GM10266 (cell line): ENCODE measurements around the gene DRD4.

Experiments
- DNase-seq: peaks from one replicate; pipeline ENCODE4 v3.0.0; 2012; ENCODE audit errors: extremely low spot score
- TF ChIP-seq, protein P1 (sequence below): IDR thresholded peaks from 2 replicates; pipeline ENCODE4 v1.5.1; 2012; ENCODE audit warnings: mild to moderate bottlenecking, low read depth; ENCODE audit not compliant: control insufficient read depth, insufficient read depth; ENCODE audit errors: missing control alignments

The DRD4 gene

DNA sequence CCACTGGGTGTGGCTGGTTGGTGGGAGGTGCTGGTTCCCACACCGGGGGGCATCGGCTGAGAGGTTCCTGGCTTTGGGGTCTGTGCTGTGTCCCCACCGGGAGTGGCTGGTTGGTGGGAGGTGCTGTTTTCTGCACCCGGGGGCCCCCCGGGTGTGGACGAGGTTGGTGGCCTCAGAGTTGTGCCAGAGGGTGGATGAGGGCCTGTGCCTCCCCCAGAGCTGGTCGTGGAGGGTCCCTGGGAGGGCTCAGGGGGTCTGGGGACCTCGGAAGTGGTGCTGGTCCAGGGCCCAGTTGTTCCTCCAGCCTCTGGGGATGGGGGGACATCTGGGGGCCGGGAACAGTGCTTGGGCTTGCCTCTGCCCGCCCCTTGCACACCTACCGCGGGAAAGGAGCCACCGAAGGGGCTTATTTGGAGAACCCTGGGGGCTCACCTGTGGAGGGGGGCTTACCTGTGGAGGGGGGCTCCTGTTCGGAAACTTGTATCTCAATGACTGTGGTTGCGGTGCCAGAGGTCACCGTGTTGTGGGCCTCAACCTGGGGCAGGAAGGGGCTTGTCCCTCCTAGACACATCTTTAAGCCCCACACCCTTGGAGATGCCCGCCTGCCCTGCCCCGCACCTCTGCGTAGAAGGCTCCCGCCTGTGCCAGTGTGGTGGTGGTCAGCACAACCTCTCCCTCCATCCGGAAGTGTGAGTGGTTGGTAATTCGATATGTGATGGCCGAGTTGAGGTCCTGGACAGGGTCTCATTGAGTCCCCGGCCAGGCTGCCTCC, 18.0 kb upstream of the DRD4 start:
- DNase-seq, result no peak
- TF ChIP-seq, protein P1, sequence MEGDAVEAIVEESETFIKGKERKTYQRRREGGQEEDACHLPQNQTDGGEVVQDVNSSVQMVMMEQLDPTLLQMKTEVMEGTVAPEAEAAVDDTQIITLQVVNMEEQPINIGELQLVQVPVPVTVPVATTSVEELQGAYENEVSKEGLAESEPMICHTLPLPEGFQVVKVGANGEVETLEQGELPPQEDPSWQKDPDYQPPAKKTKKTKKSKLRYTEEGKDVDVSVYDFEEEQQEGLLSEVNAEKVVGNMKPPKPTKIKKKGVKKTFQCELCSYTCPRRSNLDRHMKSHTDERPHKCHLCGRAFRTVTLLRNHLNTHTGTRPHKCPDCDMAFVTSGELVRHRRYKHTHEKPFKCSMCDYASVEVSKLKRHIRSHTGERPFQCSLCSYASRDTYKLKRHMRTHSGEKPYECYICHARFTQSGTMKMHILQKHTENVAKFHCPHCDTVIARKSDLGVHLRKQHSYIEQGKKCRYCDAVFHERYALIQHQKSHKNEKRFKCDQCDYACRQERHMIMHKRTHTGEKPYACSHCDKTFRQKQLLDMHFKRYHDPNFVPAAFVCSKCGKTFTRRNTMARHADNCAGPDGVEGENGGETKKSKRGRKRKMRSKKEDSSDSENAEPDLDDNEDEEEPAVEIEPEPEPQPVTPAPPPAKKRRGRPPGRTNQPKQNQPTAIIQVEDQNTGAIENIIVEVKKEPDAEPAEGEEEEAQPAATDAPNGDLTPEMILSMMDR, result no peak

DNA sequence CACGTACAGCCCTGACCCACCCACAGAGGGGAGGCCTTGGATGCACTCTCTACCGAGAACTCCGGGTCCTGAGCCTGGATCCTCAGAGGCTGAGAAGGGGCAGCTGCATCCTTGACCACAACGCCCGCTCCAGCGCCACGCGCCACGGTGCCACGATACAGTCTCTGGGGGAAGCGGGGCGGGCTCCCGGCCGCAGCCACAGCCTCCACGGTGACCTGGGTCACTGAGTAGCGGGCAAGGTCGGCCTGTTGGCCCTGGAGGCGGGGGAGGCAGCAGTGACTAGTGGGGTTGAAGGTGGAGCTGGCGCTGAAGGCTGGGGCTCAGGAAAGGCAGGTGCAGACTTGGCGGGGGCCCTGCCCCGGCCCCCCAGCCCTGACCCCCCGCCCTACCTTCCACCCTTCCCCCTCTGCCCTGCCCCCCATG, 17.4 kb upstream of the DRD4 start:
- DNase-seq, result no peak

DNA sequence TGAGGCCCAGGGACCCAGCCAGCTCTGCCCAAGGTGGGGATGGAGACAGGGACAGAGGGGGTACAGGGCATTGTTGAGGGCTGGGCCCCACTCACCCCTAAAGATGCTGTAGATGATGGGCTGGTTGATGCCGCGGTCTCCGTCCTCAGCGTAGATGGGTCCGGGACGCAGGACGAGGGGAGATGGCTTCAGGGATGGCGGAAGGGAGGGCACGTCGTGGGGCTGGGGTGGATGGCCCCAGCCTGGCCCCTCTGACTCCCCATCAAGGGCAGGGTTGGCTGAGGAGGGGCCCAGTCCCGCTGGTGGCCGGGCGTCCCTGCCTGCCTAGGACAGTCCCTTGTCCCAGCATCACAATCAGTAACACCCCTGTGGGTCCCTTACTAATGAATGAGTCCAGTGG, 16.9 kb upstream of the DRD4 start:
- DNase-seq, result no peak
- TF ChIP-seq, protein P1, result no peak

More for the DNA sequence above, 17.4 kb upstream of the DRD4 start:
- TF ChIP-seq, protein P1, result no peak

DNA sequence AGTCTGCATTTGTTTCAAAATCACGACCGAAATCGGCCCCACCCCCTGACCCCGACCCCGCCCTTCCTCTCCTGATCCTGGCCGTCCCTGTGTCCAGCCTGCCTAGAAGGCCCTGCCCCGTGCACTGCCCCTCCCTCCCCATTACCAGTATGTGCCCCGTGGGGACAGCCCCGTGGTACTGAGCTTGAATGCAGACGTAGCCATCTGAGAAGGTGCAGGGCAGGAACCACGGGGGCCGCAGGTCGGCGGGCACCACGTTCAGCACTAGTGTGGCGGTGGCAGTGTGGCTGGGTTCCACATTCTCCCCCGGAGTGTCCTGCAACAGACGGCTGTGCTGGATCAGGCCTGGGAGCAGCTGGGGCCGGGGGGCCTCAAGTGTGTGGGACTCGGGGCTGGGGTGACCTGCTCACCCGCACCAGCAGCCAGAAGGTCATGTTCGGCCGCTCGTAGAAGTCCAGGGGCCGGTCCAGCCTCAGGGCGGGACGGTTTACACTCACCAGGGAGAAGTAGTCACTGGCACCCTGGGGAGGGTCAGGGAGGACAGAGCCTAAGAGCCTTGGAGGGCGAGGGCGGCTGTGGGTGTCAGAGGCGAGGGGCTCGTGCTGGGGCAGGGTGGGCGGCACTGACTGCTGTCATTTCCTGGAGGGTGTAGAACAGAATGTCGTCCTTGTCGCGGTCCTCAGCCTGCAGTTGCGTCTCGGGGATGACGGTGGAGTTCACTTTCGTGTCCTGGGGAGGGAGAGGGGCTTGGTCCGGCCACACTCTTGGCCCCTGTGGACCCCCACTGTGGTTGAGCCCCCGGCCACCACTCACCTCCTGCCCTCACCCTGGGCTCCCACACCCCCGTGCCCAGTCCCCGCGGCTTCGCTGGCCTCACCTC, 15.9 kb upstream of the DRD4 start:
- TF ChIP-seq, protein P1, result no peak
- DNase-seq, result no peak

DNA sequence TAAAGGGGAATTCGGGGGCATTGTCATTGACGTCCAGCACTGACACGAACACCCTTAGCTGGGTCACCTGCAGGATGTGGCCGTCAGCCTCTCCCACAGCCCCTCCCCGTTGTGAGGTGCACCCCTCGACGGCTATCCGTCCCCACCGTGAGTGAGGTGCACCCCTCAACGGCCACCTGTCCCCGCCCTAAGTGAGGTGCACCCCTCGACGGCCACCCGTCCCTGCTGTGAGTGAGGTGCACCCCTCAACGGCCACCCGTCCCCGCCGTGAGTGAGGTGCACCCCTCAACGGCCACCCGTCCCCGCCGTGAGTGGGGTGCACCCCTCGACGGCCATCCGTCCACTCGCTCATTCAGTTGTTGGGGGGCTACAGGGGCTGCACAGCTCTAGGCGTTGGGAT, 15.2 kb upstream of the DRD4 start:
- TF ChIP-seq, protein P1, result no peak
- no peak for DNase-seq

DNA sequence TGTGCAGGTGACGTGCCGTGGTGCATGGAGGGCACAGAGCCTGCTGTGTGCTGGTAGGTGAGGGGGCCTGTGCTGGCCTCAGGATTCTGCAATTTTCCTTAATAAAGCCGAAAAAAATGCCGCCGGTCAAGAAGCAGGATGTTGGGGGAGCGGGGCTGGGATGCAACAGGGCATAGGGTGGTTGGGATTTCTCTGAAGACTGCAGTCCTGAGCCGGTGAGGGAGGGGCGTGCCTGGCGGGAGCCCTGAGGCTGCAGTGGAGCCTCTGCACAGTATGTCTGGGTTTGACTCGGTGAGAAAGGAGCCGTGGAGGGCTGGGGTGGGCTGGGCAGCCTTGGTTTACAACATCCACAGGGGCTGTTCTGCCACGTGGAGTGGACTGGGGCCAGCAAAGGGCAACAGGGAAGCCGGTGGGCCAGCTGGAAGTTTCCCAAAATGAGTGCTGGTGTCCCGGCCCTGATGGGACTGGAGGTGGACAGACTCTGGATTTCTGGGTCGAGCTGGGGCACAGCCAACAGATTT, 13.7 kb upstream of the DRD4 start:
- TF ChIP-seq, protein P1, result no peak
- DNase-seq, result no peak
